GM21423 (cell line): ENCODE results near the gene NEGR1.

ENCODE experiments used
- ATAC-seq: cut with Tn5 transposase; IDR thresholded peaks from one replicate; pipeline ENCODE4 v1.9.1; 2021; ENCODE audit warnings: mild to moderate bottlenecking, moderate library complexity; ENCODE audit not compliant: unreplicated experiment

The NEGR1 gene

DNA sequence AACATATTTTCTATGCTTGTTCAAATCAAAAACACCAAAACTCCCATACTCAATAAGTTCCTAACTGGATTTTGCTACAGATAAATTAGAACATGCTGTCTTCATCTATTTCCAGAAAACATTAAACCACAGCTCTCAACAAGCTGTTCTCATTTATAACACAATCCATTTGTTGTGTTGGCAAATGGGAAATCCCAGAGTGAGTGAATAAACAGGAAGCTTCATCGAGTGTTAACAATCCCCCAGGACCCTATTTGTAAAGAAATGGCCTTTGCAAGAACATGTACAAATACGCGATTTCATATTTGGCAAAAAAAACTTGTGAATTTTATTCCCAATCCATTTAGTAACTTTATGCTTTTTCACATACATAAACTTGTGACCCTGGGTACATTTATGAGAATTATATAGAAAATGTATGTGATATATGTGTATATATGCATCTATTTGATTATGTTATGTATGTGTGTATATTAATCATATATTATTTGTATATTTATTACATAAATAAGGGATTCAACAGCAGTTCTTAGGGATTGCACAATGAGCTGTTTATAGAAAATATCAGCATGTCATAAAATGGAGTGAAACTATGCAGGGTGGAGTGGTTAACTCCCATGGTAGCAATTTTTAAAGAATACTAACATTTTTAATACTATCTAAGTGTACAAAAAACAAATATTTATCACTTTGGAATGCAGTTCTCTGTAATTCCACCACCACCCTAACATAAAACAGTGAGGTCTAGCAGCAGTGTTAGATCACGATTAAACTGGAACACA lies 160.0 kb downstream of the NEGR1 start:
- ATAC-seq = no peak

DNA sequence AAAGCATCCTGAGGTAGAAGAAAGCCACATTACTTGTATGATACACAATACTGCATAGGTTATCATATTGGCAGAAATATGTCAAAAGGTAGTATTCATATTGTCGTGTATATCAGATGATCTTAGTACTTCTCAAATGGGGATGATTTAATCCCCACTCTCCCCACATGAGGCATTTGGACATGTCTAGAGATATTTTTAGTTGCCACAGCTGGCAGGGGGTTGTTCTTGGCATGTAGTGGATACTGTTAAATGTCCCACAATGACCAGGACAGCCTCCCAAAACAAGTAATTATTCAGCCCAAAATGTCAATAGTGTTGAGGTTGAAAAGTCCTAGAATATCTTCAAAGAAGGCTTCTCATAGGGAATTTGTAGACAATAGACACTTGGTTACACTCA lies 162.8 kb downstream of the NEGR1 start:
- ATAC-seq = no peak

DNA sequence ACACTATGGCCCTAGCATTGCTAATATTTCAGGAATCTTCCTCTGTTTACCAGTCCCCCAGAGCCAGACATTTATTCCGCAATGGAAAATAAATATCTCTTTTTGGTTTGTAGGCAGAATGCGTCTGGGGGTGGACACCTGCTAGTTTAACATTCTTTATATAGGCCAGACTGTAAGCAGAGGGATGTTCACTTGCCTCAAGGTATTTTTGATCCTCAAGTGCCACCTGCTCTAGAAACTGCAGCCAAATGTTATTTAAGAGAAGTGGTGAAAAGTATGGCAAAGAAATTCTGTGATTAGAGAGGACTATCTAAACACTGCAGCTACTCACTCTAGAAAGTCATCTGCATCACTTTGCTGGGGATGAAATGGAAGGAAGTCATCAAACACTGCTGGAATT lies 164.7 kb downstream of the NEGR1 start:
- ATAC-seq = no peak

DNA sequence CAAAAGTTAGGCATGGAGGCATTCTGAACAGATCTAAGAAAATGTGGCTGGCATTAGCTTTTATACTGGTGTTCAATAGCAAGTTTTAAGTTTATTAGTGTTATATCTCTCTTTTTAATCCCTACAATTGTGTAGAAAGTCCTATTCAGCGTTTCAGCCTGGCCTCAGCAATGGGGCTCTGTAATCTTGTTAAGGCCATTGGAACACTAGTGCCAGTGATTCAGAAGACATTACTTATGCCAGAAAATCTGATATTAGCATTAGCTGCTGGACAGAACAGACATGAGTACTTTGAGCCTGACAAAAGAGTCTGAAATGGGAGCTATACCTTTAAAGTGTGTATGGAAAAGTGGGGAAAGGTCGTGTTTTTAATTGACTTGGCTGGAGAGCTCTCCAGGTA lies 167.0 kb downstream of the NEGR1 start:
- ATAC-seq = no peak

DNA sequence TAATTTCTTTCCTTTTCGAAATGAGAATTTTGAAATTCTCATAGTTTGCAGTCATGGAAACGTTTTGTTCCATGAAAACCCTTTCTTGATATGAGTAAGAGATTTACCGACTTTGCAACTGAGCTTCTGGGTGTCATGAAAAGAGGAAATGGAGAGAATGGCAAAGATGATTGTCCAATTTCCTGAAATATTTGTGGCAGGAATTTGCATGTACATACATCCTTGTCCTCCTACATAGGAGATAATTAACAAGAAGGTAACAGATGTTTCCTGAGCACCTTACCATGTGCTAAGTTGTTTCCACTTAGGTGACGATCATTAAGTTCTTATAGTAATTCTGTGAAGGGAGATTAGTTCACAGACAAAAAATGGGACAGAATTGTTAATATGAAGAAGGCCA lies 170.7 kb downstream of the NEGR1 start:
- no peak for ATAC-seq

DNA sequence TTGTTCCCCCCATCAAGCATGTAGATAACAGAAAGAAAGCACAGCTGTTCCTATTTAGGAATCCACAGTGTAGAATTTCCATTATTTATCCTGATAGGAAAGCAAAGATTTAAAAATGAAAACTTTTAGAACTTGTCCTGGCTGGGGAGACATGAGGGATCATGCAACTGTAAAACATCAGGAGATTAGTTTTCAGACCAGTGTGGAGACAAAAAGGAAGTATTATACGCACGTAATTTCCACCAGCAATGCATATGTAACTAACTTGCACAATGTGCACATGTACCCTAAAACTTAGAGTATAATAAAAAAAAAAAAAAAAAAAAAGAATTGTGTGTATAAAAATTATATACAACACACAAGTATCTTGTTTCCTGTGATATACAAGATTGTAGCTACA lies 172.4 kb downstream of the NEGR1 start:
- no peak for ATAC-seq

DNA sequence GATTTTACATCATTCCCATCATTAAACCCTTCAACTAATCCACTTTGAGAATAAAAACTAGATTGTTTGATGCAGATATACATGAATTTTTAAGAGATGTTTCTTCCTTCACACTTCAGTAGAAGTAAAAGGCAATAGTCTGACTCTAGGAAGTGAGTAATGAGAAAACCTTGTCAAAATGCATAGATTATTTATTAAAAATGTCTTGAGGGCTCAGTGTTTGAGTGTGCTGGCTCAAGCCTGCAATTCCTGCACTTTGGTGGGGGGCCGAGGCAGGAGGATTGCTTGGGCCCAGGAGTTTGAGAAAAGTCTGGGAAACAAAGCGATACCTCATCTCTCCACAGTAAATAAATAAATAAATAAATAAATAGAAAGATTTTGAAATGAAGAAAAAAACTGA lies 177.1 kb downstream of the NEGR1 start:
- ATAC-seq = no peak

DNA sequence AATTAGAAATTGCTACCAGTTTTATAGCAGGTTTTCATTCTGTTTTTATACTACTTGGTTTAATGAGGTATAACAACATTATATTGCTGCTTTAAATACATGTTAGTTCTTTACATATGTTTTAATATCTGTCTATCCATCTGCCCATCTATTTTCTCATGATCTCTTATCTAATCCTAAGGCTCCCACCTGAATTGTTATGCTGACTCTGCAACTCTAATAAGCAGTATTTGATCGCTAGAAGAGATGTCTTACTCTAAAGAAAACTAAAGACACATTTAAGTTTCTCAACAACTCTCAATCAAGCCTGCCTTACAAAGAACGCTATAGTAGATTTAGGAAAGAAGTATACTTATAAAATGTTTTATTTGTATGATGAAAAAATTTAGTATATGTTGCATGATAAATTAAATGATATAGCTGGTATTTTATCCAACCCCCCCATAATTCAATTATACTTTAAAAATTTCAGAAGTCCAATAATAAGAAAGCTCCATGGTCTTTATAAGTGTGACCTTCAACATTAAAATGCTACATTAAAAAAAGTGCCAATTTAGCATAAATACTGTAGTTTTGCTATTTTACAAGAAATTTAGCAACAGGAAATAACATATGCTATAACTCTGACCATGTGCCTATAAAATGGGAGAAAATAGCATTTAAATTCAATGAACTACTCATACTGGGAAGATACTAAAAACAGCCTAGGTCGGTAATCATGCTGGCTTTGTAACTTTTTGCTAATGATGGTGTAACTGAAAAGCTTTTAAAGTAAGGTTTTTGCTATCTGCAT lies 180.3 kb downstream of the NEGR1 start:
- ATAC-seq = no peak

DNA sequence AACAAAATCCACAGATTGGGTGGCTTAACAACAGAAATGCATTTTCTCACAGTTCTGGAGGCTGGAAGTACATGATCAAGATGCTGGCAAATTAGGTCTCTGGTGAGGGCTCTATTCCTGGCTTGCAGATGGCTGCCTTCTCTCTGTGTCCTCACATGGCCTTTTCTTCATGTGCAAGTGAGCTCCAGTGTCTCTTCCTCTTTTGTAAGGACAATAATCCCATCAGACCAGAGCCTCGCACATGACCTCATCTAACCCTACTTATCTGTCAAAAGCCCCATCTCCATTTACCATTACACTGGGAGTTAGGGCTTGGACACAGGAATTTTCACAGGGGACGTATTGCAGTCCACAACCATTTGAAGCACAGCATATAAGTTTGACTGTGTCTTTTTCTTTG lies 181.6 kb downstream of the NEGR1 start:
- ATAC-seq = no peak

DNA sequence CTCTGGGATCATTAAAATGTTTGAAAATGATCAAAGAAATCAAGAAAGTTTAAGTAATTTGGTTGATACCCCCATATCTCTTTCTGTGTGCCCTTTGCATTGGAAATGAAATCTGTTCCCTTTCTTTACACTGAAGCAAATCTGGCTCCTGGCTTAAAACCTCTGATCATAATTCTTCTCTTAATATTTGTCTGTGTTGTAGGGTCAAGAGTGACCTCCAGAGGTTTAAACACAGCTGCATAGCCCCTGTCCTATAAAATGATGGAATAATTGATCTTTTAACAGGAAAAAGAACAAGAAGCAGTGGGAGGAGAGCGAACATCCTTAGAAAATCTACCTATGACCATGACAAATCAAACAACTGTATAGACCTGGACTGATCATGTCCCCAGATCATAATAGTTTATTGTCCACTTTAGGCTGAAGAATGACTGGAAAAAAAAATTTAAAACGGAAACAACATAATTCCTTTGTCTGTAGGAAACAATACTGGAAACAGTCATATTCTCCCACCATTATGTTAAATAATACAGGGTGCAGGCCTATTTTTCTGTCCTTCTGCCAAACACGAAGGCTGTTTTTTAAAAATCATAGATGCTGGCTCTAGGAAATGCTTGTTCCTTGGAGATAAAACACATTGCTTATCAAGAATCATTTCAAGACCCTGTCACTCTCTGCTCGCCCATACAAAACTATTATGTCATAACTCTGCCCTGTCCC lies 184.3 kb downstream of the NEGR1 start:
- ATAC-seq = no peak

DNA sequence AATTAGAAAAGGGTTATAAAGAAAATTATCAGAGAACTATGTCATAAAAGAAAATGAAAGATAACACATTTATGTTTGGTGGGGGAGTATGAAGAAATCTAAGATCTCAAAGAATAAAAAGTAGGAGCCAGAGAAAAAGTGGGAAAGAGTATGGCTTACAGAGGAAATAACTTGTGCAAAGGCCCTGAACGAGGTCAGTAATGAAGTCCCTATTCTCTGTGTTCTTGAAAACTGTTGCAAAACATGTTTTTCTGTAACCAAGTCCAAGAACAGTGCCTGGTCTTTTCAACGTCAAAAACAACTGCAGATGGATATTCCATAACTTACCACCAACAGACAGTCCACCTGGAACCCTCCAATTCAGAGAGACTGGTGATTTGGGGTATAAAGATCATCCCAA lies 188.1 kb downstream of the NEGR1 start:
- no peak for ATAC-seq

DNA sequence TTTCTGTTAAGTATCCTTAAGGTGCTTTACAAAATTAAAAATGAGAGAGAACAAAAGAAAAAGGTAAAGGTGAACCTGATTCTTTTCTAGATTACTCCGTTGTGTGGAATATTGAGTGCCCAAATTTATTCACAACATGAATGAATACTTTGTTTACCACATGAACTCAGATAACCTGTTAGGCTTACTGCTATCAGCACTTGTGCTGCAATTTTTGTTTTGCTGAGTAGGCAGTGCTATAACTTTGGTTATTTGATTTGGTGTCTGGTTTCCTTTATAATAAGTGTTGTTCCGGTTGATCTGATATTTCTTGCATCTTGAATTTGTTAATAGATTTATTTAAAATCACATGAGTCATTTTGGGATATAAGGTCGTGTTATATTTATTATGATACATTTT lies 195.9 kb downstream of the NEGR1 start:
- no peak for ATAC-seq

DNA sequence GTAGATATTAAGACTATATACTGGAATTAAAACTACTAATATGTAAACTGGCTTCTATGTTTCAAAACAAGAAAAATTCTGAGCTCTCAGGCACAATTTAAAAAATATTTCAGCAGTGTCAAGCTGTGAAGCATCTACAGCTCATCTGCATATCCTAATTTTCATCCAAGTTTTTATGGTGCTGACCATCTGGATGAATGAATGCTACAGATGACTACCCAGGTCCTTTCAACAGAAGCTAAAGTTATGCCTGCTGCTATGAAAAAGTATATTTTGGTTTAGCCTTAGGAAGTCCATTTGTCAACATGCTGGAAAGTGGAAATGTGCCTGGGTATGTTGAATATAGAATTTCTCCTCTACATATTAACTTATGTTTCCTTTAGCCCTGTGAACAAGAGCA lies 206.9 kb downstream of the NEGR1 start:
- no peak for ATAC-seq

DNA sequence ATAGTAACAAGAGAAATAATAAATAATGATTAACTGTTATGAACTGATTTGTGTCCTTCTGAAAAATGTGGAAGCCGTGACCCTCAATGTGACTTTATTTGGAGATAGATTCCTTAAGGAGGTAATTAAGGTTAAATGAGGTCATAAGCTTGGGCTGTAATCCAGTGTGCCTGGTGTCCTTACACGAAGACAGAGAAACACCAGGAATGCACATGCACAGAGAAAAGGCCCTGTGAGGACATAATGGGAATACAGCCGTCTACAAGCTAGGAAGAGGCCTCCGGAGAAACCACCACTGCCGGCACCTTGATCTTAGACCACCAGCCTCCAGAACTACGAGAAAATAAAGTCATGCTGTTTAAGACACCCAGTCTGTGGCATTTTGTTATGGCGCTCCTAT lies 215.9 kb downstream of the NEGR1 start:
- ATAC-seq = no peak

DNA sequence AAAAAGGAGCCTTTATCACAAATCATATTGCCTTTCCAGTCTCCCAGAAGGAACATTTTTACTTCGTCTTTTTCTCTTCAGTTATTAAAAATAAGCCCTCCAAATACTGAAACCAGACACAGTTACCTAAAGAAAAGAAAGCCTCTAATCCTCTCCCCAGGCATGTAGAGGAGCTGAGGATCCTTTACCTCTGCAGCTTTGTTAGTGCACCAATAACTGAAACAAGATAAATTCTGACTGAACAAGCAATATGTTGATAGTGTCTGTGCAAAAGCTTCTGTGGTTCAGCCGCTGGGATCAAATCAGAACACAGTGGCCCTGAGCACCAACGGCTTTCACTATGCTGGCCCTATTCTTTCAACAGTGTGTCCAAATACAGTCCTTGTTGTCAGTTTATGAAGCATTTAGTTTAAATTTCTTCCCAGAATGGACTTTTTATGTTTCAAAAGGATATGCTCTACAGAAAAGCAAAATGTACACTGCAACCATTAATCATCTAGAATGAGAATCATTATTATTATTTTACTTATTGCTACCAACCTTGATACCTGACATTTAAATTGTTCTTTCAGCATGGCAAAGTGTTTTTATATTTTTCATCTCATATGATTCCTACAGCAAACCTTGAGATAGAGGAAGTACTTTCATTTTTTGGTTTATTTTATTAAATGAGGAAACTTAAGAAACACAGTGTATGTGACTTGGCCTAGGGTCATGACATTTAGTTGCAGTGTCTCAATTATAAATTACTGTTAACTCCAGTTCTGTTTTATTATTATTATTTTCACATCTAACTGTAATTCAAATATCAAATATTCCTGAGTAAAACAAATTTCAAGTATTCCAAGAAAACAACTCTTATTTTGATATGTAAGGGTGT lies 217.9 kb downstream of the NEGR1 start:
- ATAC-seq = no peak

DNA sequence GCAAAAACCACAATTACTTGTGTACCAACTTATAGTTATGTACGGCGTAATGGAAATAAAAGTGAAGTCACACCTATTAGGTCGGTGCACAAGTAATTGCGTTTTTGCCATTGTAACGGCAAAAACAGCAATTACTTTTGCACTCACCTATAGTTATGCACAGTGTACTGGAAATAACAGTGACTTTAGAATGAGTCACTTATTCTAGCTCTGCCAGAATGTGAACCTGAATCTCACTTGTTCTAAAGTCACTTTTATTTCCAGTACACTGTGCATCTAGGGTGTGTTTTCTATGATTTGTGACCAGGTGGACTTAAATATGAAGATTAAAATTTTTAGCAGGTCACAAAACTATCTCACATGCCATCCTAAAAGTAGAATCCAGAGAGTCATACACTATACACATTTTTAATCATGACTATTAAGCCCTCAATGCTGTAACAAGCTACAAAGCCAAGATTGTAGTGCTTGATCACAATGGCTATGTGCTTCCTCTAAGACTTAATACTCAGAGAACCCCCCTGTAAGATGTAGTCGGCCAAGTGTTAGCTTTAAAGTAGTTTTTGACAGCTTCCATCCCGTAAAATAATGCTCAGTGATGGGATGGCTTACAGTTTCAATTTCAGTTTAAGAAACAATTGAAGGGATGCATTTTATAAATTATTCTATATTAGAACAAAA lies 218.8 kb downstream of the NEGR1 start:
- ATAC-seq = no peak

DNA sequence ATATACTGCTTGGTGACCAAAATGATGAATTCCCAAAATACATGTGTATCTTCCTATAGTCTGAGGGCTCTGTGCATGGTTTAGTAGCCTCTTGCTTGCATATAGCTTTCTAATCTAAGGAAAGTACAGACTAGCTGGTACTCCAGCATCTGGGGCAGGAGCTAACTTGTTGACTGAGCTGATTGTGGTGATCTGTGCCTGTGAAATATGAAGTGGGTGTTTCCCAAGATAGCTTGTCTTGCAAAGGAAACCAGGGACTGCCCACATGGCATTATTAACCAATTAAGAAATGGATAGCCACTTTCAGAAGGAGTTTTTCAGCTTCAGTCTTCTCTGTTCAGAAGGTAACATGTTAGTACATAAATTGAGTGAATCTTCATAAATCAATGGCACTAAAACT lies 219.8 kb downstream of the NEGR1 start:
- ATAC-seq = no peak

DNA sequence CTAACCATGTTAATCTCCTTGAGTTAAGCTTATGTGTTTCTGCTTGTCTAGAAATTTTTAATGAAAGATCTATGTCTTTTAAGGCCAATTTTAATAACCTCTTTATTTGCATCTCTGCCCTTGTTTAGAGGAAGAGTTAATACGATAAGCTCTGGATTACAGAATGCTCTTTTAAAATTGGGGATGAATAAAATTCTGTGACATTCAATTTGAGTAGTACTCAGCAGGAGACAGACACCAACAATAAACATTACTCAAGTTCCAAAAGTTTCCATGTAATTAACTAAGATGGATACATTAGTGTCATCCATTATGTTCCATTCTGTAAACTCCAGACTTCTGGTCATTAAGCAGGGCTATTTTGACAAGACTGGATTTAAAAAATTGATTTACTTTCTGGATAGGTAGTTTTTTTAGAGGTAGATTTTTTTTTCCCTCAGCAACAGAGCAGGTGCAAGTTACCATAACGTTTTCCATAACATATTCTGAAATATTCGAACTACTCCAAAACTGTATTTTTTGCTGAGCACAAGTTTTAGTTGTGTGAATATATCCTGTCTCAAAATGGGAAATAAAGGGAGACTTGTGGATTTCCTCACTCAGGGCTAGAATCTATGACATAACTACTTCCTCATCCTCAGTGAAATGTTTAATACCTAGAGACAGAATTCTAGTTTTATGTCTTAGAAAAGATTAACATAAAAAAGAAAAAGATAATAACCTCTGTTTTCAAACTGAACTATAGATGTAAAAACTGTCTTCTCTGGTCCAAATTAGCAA lies 221.7 kb downstream of the NEGR1 start:
- ATAC-seq = no peak

DNA sequence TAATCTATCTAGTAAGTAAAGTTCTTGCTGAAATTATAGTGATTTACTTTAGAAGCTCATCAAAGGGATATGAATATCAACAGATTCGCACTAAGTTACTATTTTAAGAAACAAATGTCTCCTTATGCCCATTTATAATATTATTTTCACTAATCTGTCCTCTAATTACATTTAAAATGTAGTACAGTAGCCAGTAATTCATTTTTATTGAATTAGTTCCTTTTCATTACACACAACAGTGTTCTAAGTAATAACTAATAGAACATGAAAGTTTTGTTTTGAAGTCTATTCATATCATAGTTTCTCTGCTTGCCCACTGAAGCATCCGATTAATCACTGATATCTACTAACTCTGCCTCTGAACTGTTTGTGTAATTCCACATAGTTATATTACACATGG lies 225.8 kb downstream of the NEGR1 start:
- ATAC-seq = no peak

DNA sequence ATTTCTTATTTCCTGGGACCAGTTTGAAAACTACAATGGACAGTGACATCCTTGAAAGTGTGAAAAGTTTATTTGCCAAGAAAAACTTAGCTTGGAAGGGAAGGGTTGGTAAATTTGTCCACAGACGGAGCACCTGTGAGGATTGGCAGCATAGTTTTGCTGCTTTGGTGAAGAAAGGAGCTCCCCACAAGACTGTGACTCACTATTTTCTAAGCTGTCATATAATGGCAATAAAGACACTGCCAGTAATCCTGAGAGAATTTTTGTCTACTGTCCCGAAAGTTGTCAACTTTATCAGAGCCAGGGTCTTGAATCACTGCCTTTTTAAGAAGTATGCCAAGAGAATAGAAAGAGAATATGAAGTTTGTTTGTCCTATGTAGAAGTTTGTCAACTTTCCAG lies 230.8 kb downstream of the NEGR1 start:
- ATAC-seq = no peak
